Measurements from ENCODE around the gene UCKL1.
"Not testable (repeated sequence)": the region's sequence is repeated elsewhere in the genome, so short reads cannot be mapped to it uniquely, and the experiment has no call there.

Gene UCKL1

GRCh38 chr20:63972312-63973159 lies 16.3 kb upstream of the UCKL1 start:
- DNase-seq: no peak

- not testable (repeated sequence) for DNase-seq
Measured at GRCh38 chr20:63971960-63972311, 15.7 kb upstream of the UCKL1 start.

DNA sequence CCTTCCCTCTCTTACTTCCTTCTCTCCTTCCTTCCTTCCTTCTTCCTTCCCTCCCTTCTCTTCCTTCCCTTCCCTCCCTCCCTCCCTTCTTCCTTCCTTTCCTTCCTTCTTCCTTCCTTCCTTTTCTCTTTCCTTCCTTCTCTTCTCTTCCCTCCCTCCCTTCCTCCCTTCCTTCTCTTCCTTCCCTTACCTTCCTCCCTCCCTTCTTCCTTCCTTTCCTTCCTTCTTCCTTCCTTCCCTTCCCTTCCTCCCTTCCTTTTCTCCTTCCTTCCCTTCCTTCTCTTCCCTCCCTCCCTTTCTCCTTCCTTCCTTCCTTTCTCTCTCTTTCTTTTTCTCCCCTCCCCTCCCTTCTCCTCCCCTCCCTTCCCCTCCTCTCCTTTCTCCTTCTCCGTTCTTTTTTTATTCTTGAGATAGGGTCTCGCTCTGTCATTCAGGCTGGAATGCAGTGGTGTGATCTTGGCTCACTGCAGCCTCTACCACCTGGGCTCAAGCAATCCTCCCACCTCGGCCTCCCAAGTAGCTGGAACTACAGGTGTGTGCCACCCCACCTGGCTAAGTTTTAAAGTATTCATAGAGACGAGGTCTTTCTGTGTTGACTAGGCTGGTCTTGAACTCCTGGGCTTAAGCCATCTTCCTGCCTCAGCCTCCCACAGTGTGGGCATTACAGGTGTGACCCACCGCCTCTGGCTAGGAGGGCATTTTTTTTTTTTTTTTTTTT lies 14.7 kb upstream of the UCKL1 start:
- DNase-seq: no peak

GRCh38 chr20:63969838-63970713 lies 13.9 kb upstream of the UCKL1 start, which contains the start of gene ZNF512B:
Gene ZNF512B, minus strand, starts transcription at chr20:63969930. Its CDS starts 1,980 bp downstream, at chr20:63967950.
- no peak for DNase-seq

- no peak for DNase-seq
Measured at GRCh38 chr20:63968928-63969760, 12.9 kb upstream of the UCKL1 start.

- DNase-seq: no peak
Measured at GRCh38 chr20:63968136-63968927, 12.1 kb upstream of the UCKL1 start.

- DNase-seq: no peak
Measured at GRCh38 chr20:63967330-63968135, 11.3 kb upstream of the UCKL1 start.

DNA sequence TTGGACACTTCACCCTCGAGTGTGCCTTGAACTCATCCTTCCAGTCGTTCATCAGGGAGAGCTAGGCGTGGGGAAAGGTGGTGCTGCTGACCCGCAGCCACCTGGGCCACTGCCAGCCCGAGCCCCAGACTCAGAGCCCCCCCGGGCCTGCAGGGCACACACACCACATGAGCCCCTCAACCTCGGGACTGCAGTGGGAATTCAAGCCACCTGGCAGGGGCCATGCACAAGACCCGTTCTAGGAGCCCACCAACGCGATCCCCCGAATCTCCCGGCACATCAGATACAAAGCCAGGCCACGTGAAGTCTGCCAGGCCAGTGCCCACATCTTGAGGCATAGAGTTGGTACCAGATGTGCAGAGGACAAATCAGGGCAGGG lies 10.7 kb upstream of the UCKL1 start:
- DNase-seq: no peak

GRCh38 chr20:63966172-63966943 lies 10.1 kb upstream of the UCKL1 start:
- no peak for DNase-seq

- no peak for DNase-seq
Measured at GRCh38 chr20:63964412-63964811, 8.2 kb upstream of the UCKL1 start.

- DNase-seq: no peak
Measured at GRCh38 chr20:63963784-63964301, 7.6 kb upstream of the UCKL1 start.

- DNase-seq: no peak
Measured at GRCh38 chr20:63963348-63963741, 7.1 kb upstream of the UCKL1 start.

- no peak for DNase-seq
Measured at GRCh38 chr20:63962426-63963347, 6.5 kb upstream of the UCKL1 start.

GRCh38 chr20:63961664-63962425 lies 5.6 kb upstream of the UCKL1 start:
- DNase-seq: no peak

GRCh38 chr20:63960654-63961621 lies 4.7 kb upstream of the UCKL1 start:
- DNase-seq: not testable (repeated sequence)

DNA sequence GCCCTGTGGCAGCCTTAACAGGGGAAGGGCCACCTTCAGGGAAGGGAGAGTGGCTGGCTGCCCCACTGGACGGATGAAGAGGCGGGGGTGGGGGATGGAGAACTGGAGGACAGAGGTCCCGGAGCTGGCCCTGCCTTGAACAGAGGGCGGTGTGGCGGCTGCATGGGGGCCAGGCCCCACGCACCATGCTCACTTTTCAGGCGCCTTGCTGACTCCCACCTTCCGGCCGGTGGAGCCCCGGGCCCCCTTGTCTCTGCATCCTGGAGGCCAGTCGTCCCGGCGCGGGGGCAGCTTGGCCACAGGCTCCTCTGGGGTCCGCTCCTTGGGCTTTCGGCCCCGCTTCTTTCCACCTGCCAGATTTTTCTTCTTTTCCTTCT lies 3.5 kb upstream of the UCKL1 start:
- DNase-seq: no peak
